Fibroblast of mammary gland (primary cell): ENCODE measurements around the gene GSTM3.
"Not testable (repeated sequence)": the region's sequence is repeated elsewhere in the genome, so short reads cannot be mapped to it uniquely, and the experiment has no call there.

Experiments used
- DNase-seq: peaks from one replicate; pipeline ENCODE4 v3.0.0-alpha.2; 2010; ENCODE audit warnings: low read depth
- H3K4me3 ChIP-seq: 2 replicates; pipeline ENCODE4 v1.5.1; 2011; ENCODE audit warnings: low read depth, mild to moderate bottlenecking, low read length, moderate library complexity; ENCODE audit not compliant: control insufficient read depth
- TF ChIP-seq, protein P1 (sequence below): conservative IDR thresholded peaks from 2 replicates; pipeline ENCODE4 v1.5.1; 2011; ENCODE audit warnings: low read depth, low read length, inconsistent platforms; ENCODE audit not compliant: control insufficient read depth, insufficient read depth

GSTM3 gene

DNA sequence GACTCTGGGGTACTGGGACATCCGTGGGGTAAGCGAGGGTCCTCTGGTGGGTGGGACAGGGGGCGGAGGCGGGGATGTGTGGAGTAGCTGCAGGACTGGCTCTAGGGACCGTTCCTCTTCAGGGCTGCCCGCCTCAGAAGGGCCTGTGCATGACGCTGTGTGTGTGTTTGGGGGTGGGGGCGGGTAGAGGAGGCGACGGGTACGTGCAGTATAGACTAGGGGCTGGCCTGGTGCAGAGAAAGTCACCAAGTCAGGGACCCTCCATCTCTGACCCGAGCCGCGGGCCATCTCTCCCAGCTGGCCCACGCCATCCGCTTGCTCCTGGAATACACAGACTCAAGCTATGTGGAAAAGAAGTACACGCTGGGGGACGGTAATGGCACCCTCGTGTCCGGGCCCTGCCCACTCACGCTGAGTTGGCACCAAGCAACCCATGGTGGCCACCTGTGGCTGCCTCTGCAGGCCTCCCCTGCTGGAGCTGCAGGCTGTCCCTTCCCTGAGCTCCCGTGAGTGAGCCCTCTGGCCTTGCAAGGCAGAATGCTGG, 28.4 kb downstream of the GSTM3 start:
- H3K4me3 ChIP-seq, result peak overlapping the region; percentile 26
- TF ChIP-seq, protein P1, sequence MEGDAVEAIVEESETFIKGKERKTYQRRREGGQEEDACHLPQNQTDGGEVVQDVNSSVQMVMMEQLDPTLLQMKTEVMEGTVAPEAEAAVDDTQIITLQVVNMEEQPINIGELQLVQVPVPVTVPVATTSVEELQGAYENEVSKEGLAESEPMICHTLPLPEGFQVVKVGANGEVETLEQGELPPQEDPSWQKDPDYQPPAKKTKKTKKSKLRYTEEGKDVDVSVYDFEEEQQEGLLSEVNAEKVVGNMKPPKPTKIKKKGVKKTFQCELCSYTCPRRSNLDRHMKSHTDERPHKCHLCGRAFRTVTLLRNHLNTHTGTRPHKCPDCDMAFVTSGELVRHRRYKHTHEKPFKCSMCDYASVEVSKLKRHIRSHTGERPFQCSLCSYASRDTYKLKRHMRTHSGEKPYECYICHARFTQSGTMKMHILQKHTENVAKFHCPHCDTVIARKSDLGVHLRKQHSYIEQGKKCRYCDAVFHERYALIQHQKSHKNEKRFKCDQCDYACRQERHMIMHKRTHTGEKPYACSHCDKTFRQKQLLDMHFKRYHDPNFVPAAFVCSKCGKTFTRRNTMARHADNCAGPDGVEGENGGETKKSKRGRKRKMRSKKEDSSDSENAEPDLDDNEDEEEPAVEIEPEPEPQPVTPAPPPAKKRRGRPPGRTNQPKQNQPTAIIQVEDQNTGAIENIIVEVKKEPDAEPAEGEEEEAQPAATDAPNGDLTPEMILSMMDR, result no peak
- DNase-seq, result no peak

DNA sequence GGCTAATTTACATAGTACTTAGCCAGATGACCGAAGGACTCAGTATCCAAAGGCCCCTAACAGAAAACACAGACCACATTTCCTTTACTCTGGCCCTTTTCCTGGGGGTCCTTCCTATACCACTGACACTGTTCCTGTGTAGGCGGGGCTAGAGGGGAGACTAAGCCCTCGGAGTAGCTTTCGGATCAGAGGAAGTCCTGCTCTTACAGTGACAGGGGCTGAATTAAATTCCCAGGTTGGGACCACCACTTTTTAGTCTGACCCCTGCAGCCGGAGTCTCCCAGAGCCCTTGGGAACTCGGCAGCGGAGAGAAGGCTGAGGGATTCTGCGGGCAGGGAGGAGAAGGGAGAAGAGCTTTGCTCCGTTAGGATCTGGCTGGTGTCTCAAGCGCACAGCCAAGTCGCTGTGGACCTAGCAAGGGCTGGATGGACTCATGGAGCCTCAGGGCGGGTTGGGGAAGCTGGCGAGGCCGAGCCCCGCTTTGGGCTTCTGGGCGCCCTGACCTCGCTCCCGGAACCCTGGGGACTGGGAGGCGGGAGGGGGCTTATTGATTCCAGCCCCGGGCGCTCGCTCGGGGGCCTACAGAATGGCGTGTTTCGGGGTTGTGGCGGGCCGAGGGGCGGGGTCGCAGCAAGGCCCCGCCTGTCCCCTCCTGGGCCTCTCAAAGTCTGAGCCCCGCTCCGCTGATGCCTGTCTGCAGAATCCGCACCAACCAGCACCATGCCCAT, 29.1 kb downstream of the GSTM3 start, which contains the start of gene GSTM5:
TSS of gene GSTM5 (plus strand) at position 659 of the 728 bp plus-strand sequence. CDS start at position 721, 62 bp downstream.
- peak within 1 kb of the TSS; percentile 26 for H3K4me3 ChIP-seq
- not testable (repeated sequence) for DNase-seq

DNA sequence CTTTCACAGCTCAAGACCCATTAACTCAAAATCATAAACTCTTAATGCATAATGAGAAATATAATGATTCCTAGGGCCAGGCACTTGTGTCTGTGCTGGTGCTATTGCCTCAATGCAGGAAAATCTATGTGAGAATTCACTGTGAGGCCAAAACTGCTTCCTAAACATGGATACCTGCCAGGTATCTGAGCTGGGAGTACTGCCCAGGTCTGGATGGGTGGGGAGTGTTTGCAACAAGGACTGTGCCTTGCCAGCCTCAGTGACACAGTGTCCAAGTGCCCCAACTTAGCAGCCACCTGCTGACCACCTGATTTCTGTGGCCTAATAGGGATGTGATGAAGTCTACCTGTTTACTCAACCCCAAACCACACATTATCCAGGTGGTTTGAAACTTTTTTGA, 31.0 kb downstream of the GSTM3 start:
- not testable (repeated sequence) for DNase-seq, H3K4me3 ChIP-seq

DNA sequence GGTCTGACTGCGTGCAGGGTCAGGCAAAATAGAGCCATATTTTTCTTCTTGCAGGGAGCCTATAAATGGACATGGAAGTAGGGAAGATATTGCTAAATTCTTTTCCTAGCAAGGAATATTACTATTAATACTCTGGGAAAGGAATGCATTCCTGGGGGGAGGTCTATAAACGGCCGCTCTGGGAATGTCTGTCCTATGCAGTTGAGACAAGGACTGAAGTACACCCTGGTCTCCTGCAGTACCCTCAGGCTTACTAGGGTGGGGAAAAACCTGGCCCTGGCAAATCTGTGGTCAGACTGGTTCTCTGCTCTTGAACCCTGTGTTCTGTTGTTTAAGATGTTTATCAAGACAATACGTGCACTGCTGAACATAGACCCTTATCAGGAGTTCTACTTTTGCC, 31.9 kb downstream of the GSTM3 start:
- DNase-seq, H3K4me3 ChIP-seq: not testable (repeated sequence)

DNA sequence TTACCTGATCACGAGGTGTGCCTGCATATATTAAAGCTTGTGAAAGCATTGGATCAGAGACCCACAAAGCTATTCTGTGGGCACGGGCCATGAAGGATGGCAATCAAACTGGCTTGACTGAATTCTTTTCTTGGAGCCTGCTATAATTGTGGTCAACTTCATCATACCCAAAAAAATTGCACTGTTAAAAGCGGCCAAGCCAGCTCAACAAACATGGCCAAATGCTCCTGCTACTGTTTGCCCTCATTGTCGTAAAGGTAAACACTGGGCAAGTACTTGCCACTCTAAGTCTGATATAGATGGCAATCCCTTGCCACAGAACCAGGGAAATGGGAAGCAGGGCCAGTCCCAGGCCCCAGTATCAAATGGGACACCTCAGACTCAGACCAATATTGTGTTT, 35.4 kb downstream of the GSTM3 start:
- DNase-seq, result no peak
- no peak overlapping the region for H3K4me3 ChIP-seq
- TF ChIP-seq, protein P1, result no peak

DNA sequence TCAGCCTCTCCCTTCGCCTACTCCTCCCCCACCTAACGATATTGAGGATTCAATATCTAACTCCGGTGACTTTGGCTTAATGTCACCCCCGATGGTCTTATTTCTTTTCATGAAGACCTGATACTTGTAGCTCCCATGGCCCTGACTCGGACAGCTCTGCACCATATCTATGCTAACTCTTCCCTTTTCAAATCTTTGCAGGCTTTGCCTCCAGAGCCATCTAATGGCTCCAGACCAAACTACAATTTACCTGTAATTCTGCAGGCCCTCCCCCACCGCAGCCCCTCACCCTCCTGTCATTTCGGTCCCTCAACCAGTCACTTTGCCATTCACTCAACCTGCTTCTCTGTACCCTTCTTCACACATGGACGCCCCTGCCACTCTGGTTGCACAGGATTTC, 36.7 kb downstream of the GSTM3 start:
- DNase-seq, result no peak
- TF ChIP-seq, protein P1, result no peak

DNA sequence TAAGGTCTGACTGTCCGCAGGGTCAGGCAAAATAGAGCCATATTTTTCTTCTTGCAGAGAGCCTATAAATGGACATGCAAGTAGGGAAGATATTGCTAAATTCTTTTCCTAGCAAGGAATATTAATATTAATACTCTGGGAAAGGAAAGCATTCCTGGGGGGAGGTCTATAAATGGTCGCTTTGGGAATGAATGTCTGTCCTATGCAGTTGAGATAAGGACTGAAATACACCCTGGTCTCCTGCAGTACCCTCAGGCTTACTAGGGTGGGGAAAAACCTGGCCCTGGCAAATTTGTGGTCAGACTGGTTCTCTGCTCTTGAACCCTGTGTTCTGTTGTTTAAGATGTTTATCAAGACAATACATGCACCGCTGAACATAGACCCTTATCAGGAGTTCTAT, 37.9 kb downstream of the GSTM3 start:
- not testable (repeated sequence) for H3K4me3 ChIP-seq, DNase-seq

More for the DNA sequence above, 36.7 kb downstream of the GSTM3 start:
- H3K4me3 ChIP-seq, result no peak overlapping the region

DNA sequence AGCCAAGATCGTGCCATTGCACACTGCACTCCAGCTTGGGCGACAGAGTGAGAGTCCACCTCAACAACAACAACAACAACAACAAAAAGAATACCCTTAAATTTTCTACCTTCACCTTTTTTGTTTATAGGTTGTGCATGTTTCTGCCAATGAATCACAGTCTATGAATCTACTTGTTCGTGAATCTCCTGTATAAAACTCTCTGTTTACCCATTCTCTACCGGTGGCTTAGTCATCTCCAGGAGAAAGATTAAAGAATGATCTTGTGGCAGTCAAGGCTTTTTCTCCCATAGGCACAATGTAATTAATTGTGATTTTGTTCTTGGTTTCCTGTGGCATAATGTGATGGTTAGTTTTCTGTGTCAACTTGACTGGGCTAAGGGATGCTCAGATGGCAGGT, 43.0 kb downstream of the GSTM3 start:
- H3K4me3 ChIP-seq, result not testable (repeated sequence)

DNA sequence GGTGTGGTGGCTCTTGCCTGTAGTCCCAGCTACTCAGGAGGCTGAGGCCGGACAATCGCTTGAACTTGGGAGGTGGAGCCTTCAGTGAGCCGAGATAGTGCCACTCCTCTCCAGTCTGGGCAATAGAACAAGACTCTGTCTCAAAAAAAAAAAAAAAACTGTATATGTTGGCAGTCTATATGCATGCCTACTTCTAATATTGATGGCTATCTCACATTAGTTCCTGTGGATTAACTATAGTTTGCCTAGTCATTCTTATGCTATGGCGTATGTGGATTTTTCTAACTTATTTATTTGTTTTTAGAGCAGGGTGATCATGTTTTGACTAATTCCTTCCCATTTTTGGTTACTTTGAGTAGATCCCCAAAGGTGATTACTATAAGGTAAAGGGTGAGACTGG, 43.8 kb downstream of the GSTM3 start:
- H3K4me3 ChIP-seq, result no peak overlapping the region
- TF ChIP-seq, protein P1, result no peak
- no peak for DNase-seq

More for the DNA sequence above, 43.0 kb downstream of the GSTM3 start:
- DNase-seq, result not testable (repeated sequence)

DNA sequence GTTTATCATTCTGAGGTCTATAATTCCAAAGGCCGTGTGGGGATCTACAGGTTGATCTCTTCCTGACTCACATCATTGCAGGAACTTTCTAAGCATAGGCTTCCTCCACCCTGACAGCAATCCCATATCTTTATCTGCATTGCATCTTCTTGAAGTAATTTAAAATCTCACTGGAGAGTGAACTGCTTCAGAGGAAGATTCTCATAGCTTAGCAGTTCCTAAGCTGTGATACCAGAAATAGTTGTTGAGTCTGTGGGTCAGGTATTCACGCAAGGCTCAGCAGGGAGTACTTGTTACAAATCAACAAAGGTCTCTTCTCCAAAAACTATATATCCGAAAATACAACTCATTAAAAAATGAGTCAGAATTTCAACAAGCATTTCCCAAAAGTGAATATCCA, 45.7 kb downstream of the GSTM3 start:
- not testable (repeated sequence) for DNase-seq, H3K4me3 ChIP-seq

DNA sequence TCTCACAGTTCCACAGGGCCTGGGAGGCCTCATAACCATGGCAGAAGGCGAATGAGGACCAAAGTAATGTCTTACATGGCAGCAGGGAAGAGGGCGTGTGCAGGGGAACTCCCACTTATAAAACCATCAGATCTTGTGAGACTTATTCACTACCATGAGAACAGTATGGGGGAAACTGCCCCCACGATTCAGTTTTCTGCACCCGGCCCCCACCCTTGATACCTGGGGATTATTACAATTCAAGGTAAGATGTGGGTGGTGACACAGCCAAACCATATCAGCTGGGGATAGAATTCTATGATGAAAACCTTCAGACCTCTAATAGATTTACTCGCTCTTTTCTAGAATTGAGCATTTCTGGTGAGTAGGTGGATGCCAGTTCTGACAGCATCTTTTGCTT, 46.4 kb downstream of the GSTM3 start:
- not testable (repeated sequence) for DNase-seq, H3K4me3 ChIP-seq
